OCI-LY3 (cell line): ENCODE data around the gene SLC5A11.

Source experiments
- CTCF ChIP-seq: fragments of 200-600, 300-600 bp; sonication (generic); IDR thresholded peaks from 2 replicates; pipeline ENCODE4 v1.5.1; 2014; ENCODE audit warnings: antibody characterized with exemption, low read length, low read depth
- EZH2phosphoT487 ChIP-seq: fragments of 200-600 bp; shearing (Covaris generic); IDR thresholded peaks from 2 replicates; pipeline ENCODE4 v1.6.1; 2018; ENCODE audit warnings: antibody characterized with exemption, mixed run types, low read depth

DNA sequence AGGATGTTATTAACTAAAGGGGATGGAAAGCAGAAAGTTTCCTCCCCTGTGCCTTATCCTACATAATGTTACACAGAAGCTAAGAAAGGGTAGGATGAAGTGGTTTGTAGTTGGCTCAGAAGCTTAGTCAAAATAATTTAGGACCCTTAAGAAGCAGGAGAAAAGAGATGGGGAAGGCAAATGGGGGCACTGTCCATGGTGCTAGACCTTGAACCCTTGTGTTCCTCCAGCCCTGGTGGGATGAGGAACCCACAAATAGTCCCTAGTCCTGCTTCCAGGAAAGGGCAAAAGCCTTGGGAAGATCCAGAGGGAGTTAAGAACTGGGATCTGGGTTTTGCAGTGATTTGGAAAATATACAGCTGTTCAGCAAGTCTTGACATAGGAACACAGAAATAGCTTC is 54.5 kb downstream of the SLC5A11 start:
- TF ChIP-seq CTCF (no peak), EZH2phosphoT487 (no peak)
